ENCODE data around the gene NSL1.
A peak's percentile ranks its signal among the peaks of the same experiment; 100 is the strongest.

Gene NSL1

GRCh38 chr1:212819726-212820125, 28.1 kb upstream of the NSL1 start:
- peak; percentile 34 for DNase-seq (ENCODE audit: low read depth)

GRCh38 chr1:212816567-212817278, 25.1 kb upstream of the NSL1 start:
- H3K4me3 ChIP-seq (ENCODE audit: low read depth, low read length), result no peak overlapping the region
- TF ChIP-seq POLR2A (IDR thresholded peaks at IDR 0.05; ENCODE audit: extremely low read depth, insufficient read length), result no peak
- no peak for TF ChIP-seq MYC (IDR thresholded peaks at IDR 0.05; ENCODE audit: low read depth, low read length)
- TF ChIP-seq MAX (IDR thresholded peaks at IDR 0.05; ENCODE audit: low read depth, low read length), result no peak
- TF ChIP-seq CTCF (IDR thresholded peaks at IDR 0.05; ENCODE audit: low read depth, low read length), result no peak
- no peak for DNase-seq (ENCODE audit: low read depth)

More at GRCh38 chr1:212819726-212820125, 28.1 kb upstream of the NSL1 start:
- TF ChIP-seq MAX (IDR thresholded peaks at IDR 0.05; ENCODE audit: low read depth, low read length), result no peak
- TF ChIP-seq CTCF (IDR thresholded peaks at IDR 0.05; ENCODE audit: low read depth, low read length), result no peak
- no peak for TF ChIP-seq POLR2A (IDR thresholded peaks at IDR 0.05; ENCODE audit: extremely low read depth, insufficient read length)
- TF ChIP-seq MYC (IDR thresholded peaks at IDR 0.05; ENCODE audit: low read depth, low read length), result no peak
- no peak overlapping the region for H3K4me3 ChIP-seq (ENCODE audit: low read depth, low read length)

GRCh38 chr1:212814537-212815334, 23.2 kb upstream of the NSL1 start:
- DNase-seq (ENCODE audit: low read depth), result peak; percentile 37
- no peak overlapping the region for H3K4me3 ChIP-seq (ENCODE audit: low read depth, low read length)

GRCh38 chr1:212805767-212806166, 14.2 kb upstream of the NSL1 start:
- DNase-seq (ENCODE audit: low read depth), result no peak
- no peak overlapping the region for H3K4me3 ChIP-seq (ENCODE audit: low read depth, low read length)
- TF ChIP-seq MYC (IDR thresholded peaks at IDR 0.05; ENCODE audit: low read depth, low read length) (no peak), POLR2A (IDR thresholded peaks at IDR 0.05; ENCODE audit: extremely low read depth, insufficient read length) (no peak), CTCF (IDR thresholded peaks at IDR 0.05; ENCODE audit: low read depth, low read length) (no peak), MAX (IDR thresholded peaks at IDR 0.05; ENCODE audit: low read depth, low read length) (no peak)

More at GRCh38 chr1:212814537-212815334, 23.2 kb upstream of the NSL1 start:
- TF ChIP-seq POLR2A (IDR thresholded peaks at IDR 0.05; ENCODE audit: extremely low read depth, insufficient read length), result no peak
- no peak for TF ChIP-seq MAX (IDR thresholded peaks at IDR 0.05; ENCODE audit: low read depth, low read length)
- TF ChIP-seq MYC (IDR thresholded peaks at IDR 0.05; ENCODE audit: low read depth, low read length), result no peak
- peak; percentile 16 for TF ChIP-seq CTCF (IDR thresholded peaks at IDR 0.05; ENCODE audit: low read depth, low read length)

- DNase-seq (ENCODE audit: low read depth), result no peak
These were observed 6.1 kb upstream of the NSL1 start for GRCh38 chr1:212797681-212798080.

More at GRCh38 chr1:212797681-212798080, 6.1 kb upstream of the NSL1 start:
- no peak overlapping the region for H3K4me3 ChIP-seq (ENCODE audit: low read depth, low read length)
- TF ChIP-seq POLR2A (IDR thresholded peaks at IDR 0.05; ENCODE audit: extremely low read depth, insufficient read length) (no peak), MAX (IDR thresholded peaks at IDR 0.05; ENCODE audit: low read depth, low read length) (no peak), MYC (IDR thresholded peaks at IDR 0.05; ENCODE audit: low read depth, low read length) (no peak), CTCF (IDR thresholded peaks at IDR 0.05; ENCODE audit: low read depth, low read length) (no peak)

All from NB4 (cell line).